ENCODE data around the gene MSL1. TPM values are rescaled to one million over a fixed set of nuclear protein-coding genes. Genes with fewer than 3 reads are reported as not detected.

Gene MSL1
- total and polyA plus RNA-seq, 9 of the 15 experiments (the other 6 are each of a cell fraction or from before 2014, with no cell fraction given), result 13.8 to 120 (median 61.9) TPM

- TF ChIP-seq SMARCA4 (IDR thresholded peaks at IDR 0.05) (no peak), CCNT2 (IDR thresholded peaks at IDR 0.05; ENCODE audit: borderline replicate concordance, extremely low read depth, insufficient read length, low read depth, low read length) (no peak), ZNF518B (CRISPR knock-in tag; IDR thresholded peaks at IDR 0.05) (no peak), NR2C1 (IDR thresholded peaks at IDR 0.05) (no peak), NR2C1 (tag; IDR thresholded peaks at IDR 0.05) (peak; percentile 66), CHD7 (IDR thresholded peaks at IDR 0.05; ENCODE audit: low read depth, low read length) (no peak), SMAD2 (IDR thresholded peaks at IDR 0.05; ENCODE audit: low read depth, low read length) (no peak), FOS (IDR thresholded peaks at IDR 0.05; ENCODE audit: extremely low read depth, insufficient read length) (no peak), FOXP1 (CRISPR knock-in tag; IDR thresholded peaks at IDR 0.05) (no peak), DPF2 (IDR thresholded peaks at IDR 0.05) (peak; percentile 31), ZNF507 (tag; conservative IDR thresholded peaks at IDR 0.05) (no peak)
- TF ChIP-seq, protein P1, sequence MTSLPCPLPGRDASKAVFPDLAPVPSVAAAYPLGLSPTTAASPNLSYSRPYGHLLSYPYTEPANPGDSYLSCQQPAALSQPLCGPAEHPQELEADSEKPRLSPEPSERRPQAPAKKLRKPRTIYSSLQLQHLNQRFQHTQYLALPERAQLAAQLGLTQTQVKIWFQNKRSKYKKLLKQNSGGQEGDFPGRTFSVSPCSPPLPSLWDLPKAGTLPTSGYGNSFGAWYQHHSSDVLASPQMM (CRISPR knock-in tag; IDR thresholded peaks at IDR 0.05), result no peak
Measured at GRCh38 chr17:40113110-40113906, 8.5 kb upstream of the MSL1 start (continued).
